ENCODE measurements around the gene ZNRF1.

DNA sequence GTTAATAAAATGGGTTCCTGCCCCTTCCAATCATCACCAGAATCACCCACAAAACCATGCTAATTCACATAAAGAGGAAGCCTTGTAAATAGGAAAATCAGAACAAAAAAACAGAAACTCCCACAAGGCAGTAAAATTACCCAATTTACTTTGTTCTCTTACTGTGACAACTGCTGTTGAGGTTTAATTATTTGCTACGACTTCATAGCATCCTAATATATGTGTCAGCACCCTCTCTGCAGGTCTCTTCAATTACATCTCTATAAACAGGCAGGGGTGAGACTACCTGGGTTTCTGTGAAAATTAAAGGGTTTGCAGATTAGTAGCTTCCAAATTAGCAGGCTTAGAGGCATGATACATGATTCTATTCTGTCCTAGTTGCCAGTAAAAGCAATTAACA is 16.6 kb upstream of the ZNRF1 start:
- TF ChIP-seq, protein P1, sequence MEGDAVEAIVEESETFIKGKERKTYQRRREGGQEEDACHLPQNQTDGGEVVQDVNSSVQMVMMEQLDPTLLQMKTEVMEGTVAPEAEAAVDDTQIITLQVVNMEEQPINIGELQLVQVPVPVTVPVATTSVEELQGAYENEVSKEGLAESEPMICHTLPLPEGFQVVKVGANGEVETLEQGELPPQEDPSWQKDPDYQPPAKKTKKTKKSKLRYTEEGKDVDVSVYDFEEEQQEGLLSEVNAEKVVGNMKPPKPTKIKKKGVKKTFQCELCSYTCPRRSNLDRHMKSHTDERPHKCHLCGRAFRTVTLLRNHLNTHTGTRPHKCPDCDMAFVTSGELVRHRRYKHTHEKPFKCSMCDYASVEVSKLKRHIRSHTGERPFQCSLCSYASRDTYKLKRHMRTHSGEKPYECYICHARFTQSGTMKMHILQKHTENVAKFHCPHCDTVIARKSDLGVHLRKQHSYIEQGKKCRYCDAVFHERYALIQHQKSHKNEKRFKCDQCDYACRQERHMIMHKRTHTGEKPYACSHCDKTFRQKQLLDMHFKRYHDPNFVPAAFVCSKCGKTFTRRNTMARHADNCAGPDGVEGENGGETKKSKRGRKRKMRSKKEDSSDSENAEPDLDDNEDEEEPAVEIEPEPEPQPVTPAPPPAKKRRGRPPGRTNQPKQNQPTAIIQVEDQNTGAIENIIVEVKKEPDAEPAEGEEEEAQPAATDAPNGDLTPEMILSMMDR (IDR thresholded peaks at IDR 0.05; ENCODE audit: low read depth, low read length, missing input control): no peak
- TF ChIP-seq RAD21 (IDR thresholded peaks at IDR 0.05): no peak
- TF ChIP-seq, protein P2, sequence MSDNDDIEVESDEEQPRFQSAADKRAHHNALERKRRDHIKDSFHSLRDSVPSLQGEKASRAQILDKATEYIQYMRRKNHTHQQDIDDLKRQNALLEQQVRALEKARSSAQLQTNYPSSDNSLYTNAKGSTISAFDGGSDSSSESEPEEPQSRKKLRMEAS (IDR thresholded peaks at IDR 0.05): no peak
- no peak for TF ChIP-seq YY1 (IDR thresholded peaks at IDR 0.05)
- no peak for TF ChIP-seq TAF1 (conservative IDR thresholded peaks at IDR 0.05)
- no peak for TF ChIP-seq SP1 (IDR thresholded peaks at IDR 0.05)
- no peak for TF ChIP-seq FOXA2 (IDR thresholded peaks at IDR 0.05)
- TF ChIP-seq, protein P3, sequence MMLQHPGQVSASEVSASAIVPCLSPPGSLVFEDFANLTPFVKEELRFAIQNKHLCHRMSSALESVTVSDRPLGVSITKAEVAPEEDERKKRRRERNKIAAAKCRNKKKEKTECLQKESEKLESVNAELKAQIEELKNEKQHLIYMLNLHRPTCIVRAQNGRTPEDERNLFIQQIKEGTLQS (IDR thresholded peaks at IDR 0.05): no peak
- TF ChIP-seq, protein P4, sequence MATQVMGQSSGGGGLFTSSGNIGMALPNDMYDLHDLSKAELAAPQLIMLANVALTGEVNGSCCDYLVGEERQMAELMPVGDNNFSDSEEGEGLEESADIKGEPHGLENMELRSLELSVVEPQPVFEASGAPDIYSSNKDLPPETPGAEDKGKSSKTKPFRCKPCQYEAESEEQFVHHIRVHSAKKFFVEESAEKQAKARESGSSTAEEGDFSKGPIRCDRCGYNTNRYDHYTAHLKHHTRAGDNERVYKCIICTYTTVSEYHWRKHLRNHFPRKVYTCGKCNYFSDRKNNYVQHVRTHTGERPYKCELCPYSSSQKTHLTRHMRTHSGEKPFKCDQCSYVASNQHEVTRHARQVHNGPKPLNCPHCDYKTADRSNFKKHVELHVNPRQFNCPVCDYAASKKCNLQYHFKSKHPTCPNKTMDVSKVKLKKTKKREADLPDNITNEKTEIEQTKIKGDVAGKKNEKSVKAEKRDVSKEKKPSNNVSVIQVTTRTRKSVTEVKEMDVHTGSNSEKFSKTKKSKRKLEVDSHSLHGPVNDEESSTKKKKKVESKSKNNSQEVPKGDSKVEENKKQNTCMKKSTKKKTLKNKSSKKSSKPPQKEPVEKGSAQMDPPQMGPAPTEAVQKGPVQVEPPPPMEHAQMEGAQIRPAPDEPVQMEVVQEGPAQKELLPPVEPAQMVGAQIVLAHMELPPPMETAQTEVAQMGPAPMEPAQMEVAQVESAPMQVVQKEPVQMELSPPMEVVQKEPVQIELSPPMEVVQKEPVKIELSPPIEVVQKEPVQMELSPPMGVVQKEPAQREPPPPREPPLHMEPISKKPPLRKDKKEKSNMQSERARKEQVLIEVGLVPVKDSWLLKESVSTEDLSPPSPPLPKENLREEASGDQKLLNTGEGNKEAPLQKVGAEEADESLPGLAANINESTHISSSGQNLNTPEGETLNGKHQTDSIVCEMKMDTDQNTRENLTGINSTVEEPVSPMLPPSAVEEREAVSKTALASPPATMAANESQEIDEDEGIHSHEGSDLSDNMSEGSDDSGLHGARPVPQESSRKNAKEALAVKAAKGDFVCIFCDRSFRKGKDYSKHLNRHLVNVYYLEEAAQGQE (IDR thresholded peaks at IDR 0.05): no peak
- TF ChIP-seq RXRA (IDR thresholded peaks at IDR 0.05): no peak
- no peak for TF ChIP-seq HNF4G (IDR thresholded peaks at IDR 0.05)
- no peak for TF ChIP-seq JUND (IDR thresholded peaks at IDR 0.05)
- no peak for TF ChIP-seq HNF4A (conservative IDR thresholded peaks at IDR 0.05)
